Ramos (cell line): Measurements from ENCODE around the gene ANAPC2.
"Not testable (repeated sequence)": the region's sequence is repeated elsewhere in the genome, so short reads cannot be mapped to it uniquely, and the experiment has no call there.

Experiments
- in situ Hi-C: fragments of 300-500 bp; cut with MboI; formaldehyde crosslinking; loops from one replicate; pipeline ENCODE4 v1.14.3; 2022; ENCODE audit warnings: low sequenced_read_pairs; ENCODE audit not compliant: unreplicated experiment

Gene ANAPC2

DNA sequence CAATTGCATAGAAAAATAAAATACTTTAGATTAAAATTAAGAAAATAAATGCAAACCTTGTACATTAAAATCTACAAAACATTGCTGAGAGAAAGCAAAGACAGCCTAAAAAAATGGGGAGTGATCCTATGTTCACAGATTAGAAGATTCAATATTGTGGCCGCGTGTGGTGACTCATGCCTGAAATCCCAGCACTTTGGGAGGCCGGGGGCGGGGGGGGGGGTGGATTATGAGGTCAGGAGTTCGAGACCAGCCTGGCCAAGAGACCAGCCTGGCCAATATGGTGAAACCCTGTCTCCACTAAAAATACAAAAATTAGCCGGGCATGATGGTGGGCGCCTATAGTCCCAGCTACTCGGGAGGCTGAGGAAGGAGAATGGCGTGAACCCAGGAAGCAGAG lies 53.2 kb downstream of the ANAPC2 start:
- in situ Hi-C loops: not testable (repeated sequence)

DNA sequence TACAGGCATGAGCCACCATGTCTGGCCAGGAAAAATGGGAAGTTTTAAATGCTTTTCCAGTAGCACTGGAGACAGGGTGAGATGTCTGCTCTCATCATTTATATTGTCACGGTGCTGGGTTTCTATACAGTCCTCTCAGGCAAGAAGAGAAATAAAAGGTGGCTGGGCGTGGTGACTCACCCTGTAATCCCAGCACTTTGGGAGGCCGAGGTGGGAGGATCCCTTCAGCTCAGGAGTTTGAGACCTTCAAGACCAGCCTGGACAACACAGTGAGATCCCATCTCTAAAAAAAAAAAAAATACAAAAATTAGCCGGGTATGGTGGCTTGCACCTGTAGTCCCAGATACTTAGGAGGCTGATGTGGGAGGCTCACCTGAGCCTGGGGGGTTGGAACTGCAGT lies 54.2 kb downstream of the ANAPC2 start:
- in situ Hi-C loops: no loop called here

DNA sequence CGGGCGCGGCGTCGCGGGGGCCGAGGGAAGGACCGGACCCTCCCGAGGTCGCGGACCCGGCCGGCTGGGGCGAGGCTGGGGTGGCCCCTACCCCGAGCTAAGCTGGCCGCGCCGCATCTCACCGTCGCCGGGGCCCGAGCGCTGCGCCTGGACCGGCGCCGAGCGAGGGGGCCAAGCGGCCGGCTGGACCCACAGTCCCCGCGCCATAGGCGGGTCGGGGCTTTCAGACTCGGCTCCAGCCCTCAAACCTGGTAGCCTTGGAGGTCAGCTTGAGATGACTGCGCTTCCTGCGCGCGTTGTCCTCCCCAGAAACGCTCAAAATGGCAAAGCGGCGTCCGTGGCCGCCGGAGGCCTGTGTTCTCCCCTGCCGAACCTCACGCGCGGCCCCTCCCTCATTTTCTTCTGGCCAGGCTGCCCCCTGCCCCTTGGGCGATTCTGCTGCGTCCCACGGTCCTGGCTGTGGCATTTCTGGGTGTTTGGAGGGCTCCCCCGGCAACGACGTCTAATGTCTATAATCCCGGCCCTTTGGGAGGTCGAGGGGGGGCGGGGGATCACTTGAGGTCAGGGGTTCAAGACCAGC lies 58.1 kb downstream of the ANAPC2 start:
- in situ Hi-C loops: no loop called here

DNA sequence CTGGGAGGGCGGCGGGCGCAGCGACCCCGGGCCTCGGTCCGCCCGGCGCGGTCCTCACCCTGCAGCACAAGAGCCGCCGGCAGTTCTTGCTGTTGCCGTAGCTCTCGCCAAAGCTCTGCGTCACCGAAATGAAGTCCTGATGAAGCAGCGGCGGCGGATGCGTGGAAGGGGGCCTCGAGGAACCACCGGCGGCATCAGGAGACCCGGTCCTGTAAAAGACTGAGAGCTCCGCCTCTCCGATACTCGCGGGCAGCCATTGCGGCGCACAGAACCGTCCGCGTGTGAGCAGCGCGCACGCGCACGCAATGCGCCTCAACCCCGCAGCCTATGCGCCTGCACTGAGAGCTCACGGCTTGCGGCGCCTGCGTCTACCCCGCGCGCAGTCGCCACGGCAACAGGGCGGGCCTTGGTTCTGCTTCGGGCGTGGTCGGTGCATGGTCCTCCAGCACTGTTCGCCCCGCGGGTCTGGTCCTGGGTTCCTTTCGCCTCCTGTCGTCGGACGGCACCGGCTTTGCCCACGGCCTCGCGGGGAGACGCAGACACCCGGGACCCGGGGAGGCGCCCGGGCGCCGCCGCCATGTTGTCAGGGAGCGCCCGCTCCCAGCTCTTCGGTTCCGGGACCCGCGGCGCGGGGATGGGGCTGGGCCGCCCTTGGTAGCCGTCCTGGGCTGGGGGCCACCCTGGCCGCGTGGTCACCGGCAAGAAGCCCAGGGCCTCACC lies 58.7 kb downstream of the ANAPC2 start:
- in situ Hi-C loops: no loop called here

DNA sequence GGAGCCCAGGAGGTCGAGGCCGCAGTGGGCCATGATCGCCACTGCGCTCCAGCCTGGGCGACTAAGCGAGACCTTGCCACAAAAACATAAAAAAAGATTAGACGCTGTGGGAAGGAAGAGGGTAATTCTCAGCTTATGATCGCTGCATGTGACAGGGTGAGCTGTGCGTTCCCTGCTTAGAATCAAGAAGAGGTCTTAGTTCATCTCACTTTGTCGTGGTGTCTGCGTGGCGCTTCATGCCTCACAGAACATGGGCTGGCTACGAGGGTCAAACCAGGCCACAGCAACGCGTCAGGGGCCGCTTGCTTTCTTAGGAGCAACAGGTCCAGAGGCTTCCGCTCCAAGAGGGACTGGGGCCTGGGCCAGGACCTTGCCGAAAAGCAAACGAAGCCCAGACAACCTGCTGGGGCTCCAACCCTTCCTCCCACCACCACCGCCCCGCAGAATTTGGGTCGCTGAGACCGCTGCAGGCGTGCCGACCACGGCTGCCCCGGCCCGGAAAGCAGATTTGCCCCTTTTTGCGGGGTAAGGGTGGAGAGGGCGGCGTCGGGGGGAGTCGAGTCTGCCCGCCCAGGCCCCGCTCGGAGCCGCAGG lies 59.4 kb downstream of the ANAPC2 start:
- in situ Hi-C loops: no loop called here

DNA sequence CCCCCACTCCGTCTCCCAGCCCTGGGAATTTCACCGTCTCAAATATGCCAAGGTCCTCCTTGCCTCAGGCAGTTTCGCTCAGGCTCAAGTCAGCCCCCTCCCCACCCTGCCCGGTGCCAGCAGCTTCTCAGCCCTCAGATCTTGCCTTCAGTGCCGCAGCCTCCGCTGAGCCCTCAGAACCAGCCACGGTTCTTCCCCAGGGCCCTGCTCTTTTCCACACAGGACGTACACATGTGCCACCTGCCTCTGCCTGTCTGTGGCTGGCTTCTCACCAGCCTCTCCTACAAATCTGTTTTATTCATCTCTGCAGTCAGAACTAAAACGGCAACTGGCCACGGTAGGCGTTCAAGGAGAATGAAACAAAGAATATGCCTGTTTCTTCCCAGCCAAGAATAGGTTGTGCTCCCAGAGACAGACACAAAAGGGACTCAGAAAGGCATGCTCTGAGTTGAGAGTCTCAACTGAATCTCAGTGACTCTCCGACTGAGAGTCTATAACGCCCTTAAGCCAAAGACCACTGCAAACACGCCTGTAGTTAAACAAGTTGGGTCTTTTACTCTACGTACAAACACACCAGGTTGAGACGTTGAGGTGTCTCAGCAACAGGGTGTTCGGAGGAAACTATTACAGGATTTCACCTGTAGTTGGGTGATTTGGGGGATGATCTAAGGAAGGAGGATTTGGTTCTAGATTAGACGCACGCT lies 60.0 kb downstream of the ANAPC2 start:
- in situ Hi-C loops: no loop called here

DNA sequence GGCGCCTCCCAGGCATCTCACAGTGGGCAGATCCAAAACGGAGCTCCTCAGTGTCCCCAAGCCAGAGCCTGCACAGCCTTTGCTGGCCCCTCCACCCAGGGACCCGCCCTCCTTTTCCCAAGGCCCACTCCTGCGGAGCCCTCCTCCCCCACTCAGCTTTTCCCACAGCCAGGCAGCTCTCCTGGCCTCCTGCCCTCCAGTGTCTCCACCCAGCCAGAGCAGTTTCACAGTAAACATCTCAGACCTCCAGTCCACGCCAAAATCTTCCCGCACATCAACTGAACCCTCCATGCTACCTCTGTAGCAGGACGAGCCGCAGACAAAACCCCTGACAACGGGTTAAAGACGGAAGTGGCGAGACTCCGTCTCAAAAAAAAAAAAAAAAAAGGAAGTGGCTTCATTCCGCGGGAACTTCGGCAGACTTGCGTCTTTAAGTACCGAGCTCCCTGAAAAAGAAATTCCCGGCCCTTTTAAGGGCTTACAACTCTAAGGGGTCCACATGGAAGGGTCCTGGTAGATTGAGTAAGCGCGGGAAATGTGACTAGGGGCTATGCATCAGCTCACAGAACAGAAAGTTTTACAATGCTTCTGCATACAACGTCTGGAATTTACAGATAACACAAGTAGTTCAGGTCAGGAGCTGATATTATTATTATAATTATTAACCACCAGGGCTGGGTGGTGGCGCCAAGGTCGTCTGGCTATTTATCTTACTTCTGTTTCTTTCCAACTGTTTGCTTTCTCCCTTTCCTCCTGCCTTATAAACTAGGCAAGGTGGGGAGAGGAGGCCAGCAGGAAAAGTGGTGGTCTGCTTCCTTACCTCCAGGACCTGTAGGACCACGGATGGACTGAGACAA lies 60.8 kb downstream of the ANAPC2 start:
- in situ Hi-C loops: no loop called here

DNA sequence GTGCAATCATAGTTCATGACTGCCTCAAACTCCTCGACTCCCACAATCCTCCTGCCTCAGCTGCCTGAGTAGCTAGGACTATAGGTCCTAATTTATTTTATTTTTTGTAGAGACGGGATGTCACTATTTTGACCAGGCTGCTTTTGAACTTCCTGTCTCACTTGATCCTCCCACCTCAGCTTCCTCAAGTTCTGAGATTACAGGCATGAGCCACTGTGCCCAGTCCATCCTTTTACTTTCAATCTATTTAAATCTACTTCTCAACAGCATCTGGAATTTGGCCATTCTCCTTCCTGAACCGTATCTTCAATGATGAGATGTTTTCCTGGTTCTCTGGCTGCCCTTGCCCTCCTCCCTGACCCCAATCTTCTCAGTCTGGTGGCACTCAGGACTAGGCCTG lies 61.6 kb downstream of the ANAPC2 start:
- in situ Hi-C loops: no loop called here
